K562 (cell line): ENCODE measurements around the gene NIPAL3. TPM values are rescaled to one million over a fixed set of nuclear protein-coding genes. Genes with fewer than 3 reads are reported as not detected.

ENCODE experiments used
- ATAC-seq: fragments of 200-7000 bp; cut with Tn5 transposase; 3 replicates; pipeline ENCODE4 v1.9.1; 2020; ENCODE audit warnings: moderate library complexity
- BruUV-seq: library from RNA; stranded (reverse); fragments of 400-500 nt; replicated peaks from 2 replicates; lab custom pipeline; 2021; lab: Mats Ljungman, UMichigan
- CTCF ChIA-PET: fragments of 300-600 bp; formaldehyde crosslinking; extraction: SDS; loops from one replicate; lab custom pipeline; 2021; ENCODE audit warnings: low intra/inter-chr PET ratio; lab: Yijun Ruan, JAX
- POLR2A ChIA-PET: fragments of 300-600, 350-650 bp; sonication (Branson Sonifier 250); formaldehyde crosslinking; extraction: SDS; loops from one replicate; lab custom pipeline; 2021; ENCODE audit warnings: antibody characterized with exemption, inconsistent platforms; lab: Yijun Ruan, JAX
- DNase-seq, 4 experiments: peaks; one replicate each; pipeline versions ENCODE4 v3.0.0 to v3.0.0-alpha.2; 2011 to 2018; ENCODE audit warnings: low spot score in 3 of 4, mixed read lengths in 3 of 4; ENCODE audit errors: extremely low read depth in 1 of 4
- FAIRE-seq: peaks from 2 replicates; lab custom pipeline; 2011; peaks lifted over from hg19 to GRCh38; lab: Jason Lieb, UNC
- H2AFZ ChIP-seq: 2 replicates; pipeline ENCODE4 v1.6.0; 2011; ENCODE audit warnings: low read depth, low read length, control low read depth, inconsistent platforms
- H3K27ac ChIP-seq: fragments of 200-600 bp; 3 replicates; pipeline ENCODE4 v1.8.0; 2011; ENCODE audit warnings: low read depth, mild to moderate bottlenecking, control low read depth, inconsistent platforms, low read length, moderate library complexity, mixed read lengths; ENCODE audit errors: extremely low read depth
- H3K27me3 ChIP-seq, 2 experiments: fragments of 300-600 bp in 1 of 2; 2 replicates in 1 of 2; 3 replicates in 1 of 2; pipeline versions ENCODE4 v1.6.0 to v1.8.0; 2011; ENCODE audit warnings: inconsistent platforms in 2 of 2, low read length in 2 of 2, mild to moderate bottlenecking in 1 of 2, mixed read lengths in 1 of 2, moderate library complexity in 1 of 2; ENCODE audit not compliant: control insufficient read depth in 2 of 2, insufficient read depth in 2 of 2
- H3K36me3 ChIP-seq: fragments of 300-600 bp; 3 replicates; pipeline ENCODE4 v1.8.0; 2011; ENCODE audit warnings: mild to moderate bottlenecking, low read length, inconsistent platforms; ENCODE audit not compliant: control insufficient read depth, insufficient read depth
- H3K4me1 ChIP-seq, 2 experiments: fragments of 200-600 bp in 1 of 2; replicated peaks in 1 of 2; 2 replicates in 1 of 2; 3 replicates in 1 of 2; pipeline versions ENCODE4 v1.5.1 to v1.8.0; 2011; ENCODE audit warnings: inconsistent platforms in 2 of 2, low read length in 2 of 2, mild to moderate bottlenecking in 1 of 2, mixed read lengths in 1 of 2, moderate library complexity in 1 of 2; ENCODE audit not compliant: control insufficient read depth in 2 of 2, insufficient read depth in 2 of 2
- H3K4me2 ChIP-seq: 2 replicates; pipeline ENCODE4 v1.6.1; 2011; ENCODE audit warnings: low read length, control low read depth, inconsistent platforms, mixed read lengths; ENCODE audit not compliant: insufficient read depth
- H3K4me3 ChIP-seq: fragments of 200-600 bp; sonication (generic), shearing (Covaris generic); 2 replicates; pipeline ENCODE4 v1.5.1; 2016; ENCODE audit warnings: control low read depth, inconsistent platforms
- H3K79me2 ChIP-seq: fragments of 200-600 bp; 3 replicates; pipeline ENCODE4 v1.8.0; 2011; ENCODE audit warnings: low read length, inconsistent platforms; ENCODE audit not compliant: control insufficient read depth, insufficient read depth
- H3K9ac ChIP-seq, 2 experiments: 2 replicates each; pipeline versions ENCODE4 v1.6.0 to v1.6.1; 2011; ENCODE audit warnings: low read depth in 2 of 2, low read length in 2 of 2, control low read depth in 1 of 2, inconsistent platforms in 1 of 2, mild to moderate bottlenecking in 1 of 2, mixed read lengths in 1 of 2; ENCODE audit not compliant: insufficient read depth in 1 of 2
- H3K9me1 ChIP-seq: one replicate; pipeline ENCODE4 v1.6.0; 2011; ENCODE audit warnings: inconsistent platforms, mild to moderate bottlenecking, low read length, moderate library complexity; ENCODE audit not compliant: control insufficient read depth, insufficient read depth
- H3K9me3 ChIP-seq: replicated peaks from 2 replicates; pipeline ENCODE4 v1.5.1; 2011; ENCODE audit warnings: low read depth, low read length, inconsistent platforms; ENCODE audit not compliant: control insufficient read depth, insufficient read depth
- H4K20me1 ChIP-seq: replicated peaks from 2 replicates; pipeline ENCODE4 v1.6.1; 2011; ENCODE audit warnings: low read length, inconsistent platforms, mixed read lengths; ENCODE audit not compliant: control insufficient read depth, insufficient read depth
- CBX2 ChIP-seq: fragments of 200-600 bp; sonication (generic); IDR thresholded peaks from one replicate; pipeline ENCODE4 v1.6.1; 2012; ENCODE audit warnings: mild to moderate bottlenecking, low read length, inconsistent platforms; ENCODE audit not compliant: insufficient read depth, poor library complexity, severe bottlenecking
- CHCHD3 ChIP-seq: fragments of 250-450 bp; sonication (Bioruptor Pico); IDR thresholded peaks from 2 replicates; pipeline ENCODE4 v2.1.2; 2022; ENCODE audit warnings: mild to moderate bottlenecking
- HDGF ChIP-seq: fragments of 450-650 bp; IDR thresholded peaks from 2 replicates; pipeline ENCODE4 v1.6.1; 2016
- HLTF ChIP-seq: fragments of 450-650 bp; IDR thresholded peaks from 2 replicates; pipeline ENCODE4 v1.6.1; 2016
- KAT7 ChIP-seq: sonication (generic); formaldehyde crosslinking; IDR thresholded peaks from 2 replicates; pipeline ENCODE4 v1.8.0; 2022; ENCODE audit warnings: missing genetic modification reagents, mild to moderate bottlenecking, borderline replicate concordance
- RFX7 ChIP-seq: fragments of 250-450 bp; sonication (Bioruptor Pico); IDR thresholded peaks from 2 replicates; pipeline ENCODE4 v1.5.1; 2021; ENCODE audit warnings: mild to moderate bottlenecking
- TOE1 ChIP-seq, 2 experiments: fragments of 450-650 bp in 1 of 2; sonication (generic) in 1 of 2; formaldehyde crosslinking in 1 of 2; IDR thresholded peaks; 2 replicates each; pipeline versions ENCODE4 v1.7.1 to v1.8.0; 2016 to 2022; ENCODE audit warnings: borderline replicate concordance in 2 of 2, mild to moderate bottlenecking in 2 of 2, antibody characterized with exemption in 1 of 2, inconsistent platforms in 1 of 2, low read depth in 1 of 2, missing genetic modification reagents in 1 of 2, moderate library complexity in 1 of 2
- ZBTB17 ChIP-seq: fragments of 450-650 bp; formaldehyde crosslinking; IDR thresholded peaks from 2 replicates; pipeline ENCODE4 v1.4.0; 2020; ENCODE audit warnings: mild to moderate bottlenecking
- WGBS: fragments of 100-300 bp; shearing (Covaris generic); methylation state at CpG from one replicate; pipeline ENCODE4 v1.1.6; 2016; ENCODE audit warnings: low coverage, mixed read lengths; ENCODE audit not compliant: insufficient coverage; ENCODE audit errors: missing lambda C conversion rate; 5-methylcytosine and 5-hydroxymethylcytosine counted together
- in situ Hi-C: fragments of 300-500 bp; cut with MboI; formaldehyde crosslinking; loops from 4 replicates; pipeline ENCODE4 v1.15.0; 2018; ENCODE audit warnings: inconsistent platforms, mixed read lengths
- intact Hi-C: fragments of 100-400 bp; cut with micrococcal nuclease; formaldehyde crosslinking; loops from 2 replicates; pipeline ENCODE4 v1.14.2; 2022
- polyA plus RNA-seq, 8 experiments: library from polyadenylated mRNA; depleted of rRNA in 4 of 8; stranded (reverse) in 5 of 8; unstranded in 3 of 8; fragments of >200 nt; fragmentation: Nextera tagmentation in 2 of 8; fragmentation: Illumina TruSeq in 1 of 8; extraction: Ambion mirVana in 2 of 8; extraction: Trizol in 1 of 8; gene quantifications; 2 replicates each; pipeline versions ENCODE4 v1.2.1 to v1.2.3, GENCODE V29; 2011 to 2014; ENCODE audit warnings: inconsistent platforms in 1 of 8, missing spikeins in 1 of 8
- total RNA-seq, 7 experiments: library from RNA; depleted of rRNA in 6 of 7; stranded (reverse); fragments of >200 nt in 6 of 7; fragmentation: Illumina TruSeq in 2 of 7; extraction: Trizol in 2 of 7; gene quantifications; 2 replicates each; pipeline versions ENCODE4 v1.2.1 to v1.2.3, GENCODE V29; 2011 to 2021; ENCODE audit warnings: low replicate concordance in 1 of 7

NIPAL3 gene
- total and polyA plus RNA-seq, 9 of the 15 experiments (the other 6 are each of a cell fraction or from before 2014, with no cell fraction given): 10.5 to 26.3 (median 16.0) TPM

GRCh38 chr1:24493785-24494184 lies 78.2 kb downstream of the NIPAL3 start:
- peaks cover 15% of the 10 kb centered on the region for H3K9me3 ChIP-seq
- no peaks in the 10 kb centered on the region for H4K20me1 ChIP-seq
- peaks cover 19 to 38% of the 10 kb centered on the region in 2 experiments for H3K27me3 ChIP-seq
- H3K4me2 ChIP-seq: no peak overlapping the region
- ATAC-seq: no peak
- no TSS peak for BruUV-seq
- H3K4me1 ChIP-seq: no peaks in the 10 kb centered on the region; a peak in 1 of 5 replicates
- peak; percentile 55 for TF ChIP-seq CBX2
- no peak for TF ChIP-seq RFX7
- TF ChIP-seq, all 486 proteins: peak for 1
- Histone ChIP-seq H3K4me3 (no peak overlapping the region), H3K9me1 (no peaks in the 10 kb centered on the region), H3K9ac (no peak overlapping the region), H2AFZ (no peak overlapping the region), H3K27ac (no peak overlapping the region), H3K36me3 (no peaks in the 10 kb centered on the region), H3K79me2 (no peaks in the 10 kb centered on the region)
- no peak for DNase-seq
- FAIRE-seq: no peak
- POLR2A ChIA-PET: interaction anchor here (0.6 to 1.3 kb wide), 3 partner anchors 8 to 235 kb away, joined by 3 to 4 read pairs (median 3); partner anchors contain the start of gene RCAN3
- WGBS: 0% methylated on average over 3 of the region's 3 CpGs
- CTCF ChIA-PET: no interaction called here
- intact Hi-C loops (no loop called here), in situ Hi-C loops (no loop called here)

GRCh38 chr1:24498589-24498988 lies 83.0 kb downstream of the NIPAL3 start:
- TF ChIP-seq HLTF: no peak
- no peak for TF ChIP-seq ZBTB17 (CRISPR knock-in tag)
- no peak for TF ChIP-seq KAT7 (CRISPR knock-in tag)
- TF ChIP-seq TOE1 (IDR thresholded peaks at IDR 0.05; ENCODE audit: borderline replicate concordance): no peak
- TF ChIP-seq TOE1 (CRISPR knock-in tag; IDR thresholded peaks at IDR 0.05; ENCODE audit: borderline replicate concordance, low read depth): no peak
- TF ChIP-seq HDGF: no peak
- TF ChIP-seq CHCHD3 (CRISPR knock-in tag): no peak
- Histone ChIP-seq H3K79me2 (no peaks in the 10 kb centered on the region), H3K4me1 (peaks cover 15 to 16% of the 10 kb centered on the region in 2 experiments; a peak in 4 of 5 replicates), H2AFZ (no peak overlapping the region), H3K27ac (no peak overlapping the region), H3K9ac (no peak overlapping the region), H4K20me1 (0 out of 2 replicates have a peak, but pooled peaks cover 3% of the 10 kb centered on the region), H3K4me3 (no peak overlapping the region), H3K27me3 (peaks cover 25 to 37% of the 10 kb centered on the region in 2 experiments), H3K4me2 (no peak overlapping the region), H3K9me1 (no peaks in the 10 kb centered on the region), H3K9me3 (no peaks in the 10 kb centered on the region), H3K36me3 (no peaks in the 10 kb centered on the region)
- no peak for ATAC-seq
- intact Hi-C loops (no loop called here), in situ Hi-C loops (no loop called here)
- BruUV-seq: no TSS peak
- POLR2A ChIA-PET: no interaction called here
- DNase-seq: no peak
- WGBS: 13% methylated on average over 12 of the region's 12 CpGs
- no peak for FAIRE-seq
- CTCF ChIA-PET: no interaction called here
